Activated naive CD4-positive, alpha-beta T cell treated with anti-CD3 and anti-CD28 coated beads, Interleukin-2, amount 10 ng/mL, durations not matched to agents 7 days and 5 days (primary cell): ENCODE data around the gene TASOR.
"Not testable (repeated sequence)": the region's sequence is repeated elsewhere in the genome, so short reads cannot be mapped to it uniquely, and the experiment has no call there.

Experiments used
- CTCF ChIA-PET: fragments of 350-600 bp; sonication (Branson Sonifier 250); formaldehyde crosslinking; loops from one replicate; lab custom pipeline; 2021; ENCODE audit warnings: antibody characterized with exemption; lab: Charles Lee
- DNase-seq: peaks from one replicate; pipeline ENCODE4 v3.0.0-alpha.2; 2020
- H3K27ac Mint-ChIP-seq: one replicate; pipeline ENCODE4 v1.8.0; 2021; ENCODE audit warnings: mild to moderate bottlenecking, moderate library complexity, mixed read lengths
- H3K27me3 Mint-ChIP-seq: one replicate; pipeline ENCODE4 v1.8.0; 2021; ENCODE audit warnings: mild to moderate bottlenecking, mixed read lengths
- H3K36me3 Mint-ChIP-seq: one replicate; pipeline ENCODE4 v1.8.0; 2021; ENCODE audit warnings: mixed read lengths
- H3K4me1 Mint-ChIP-seq: one replicate; pipeline ENCODE4 v1.8.0; 2021; ENCODE audit warnings: mixed read lengths
- H3K4me3 Mint-ChIP-seq: one replicate; pipeline ENCODE4 v1.8.0; 2021; ENCODE audit warnings: mild to moderate bottlenecking, moderate library complexity, mixed read lengths
- H3K9me3 Mint-ChIP-seq: one replicate; pipeline ENCODE4 v1.8.0; 2021; ENCODE audit warnings: mixed read lengths

TASOR gene, protein sequence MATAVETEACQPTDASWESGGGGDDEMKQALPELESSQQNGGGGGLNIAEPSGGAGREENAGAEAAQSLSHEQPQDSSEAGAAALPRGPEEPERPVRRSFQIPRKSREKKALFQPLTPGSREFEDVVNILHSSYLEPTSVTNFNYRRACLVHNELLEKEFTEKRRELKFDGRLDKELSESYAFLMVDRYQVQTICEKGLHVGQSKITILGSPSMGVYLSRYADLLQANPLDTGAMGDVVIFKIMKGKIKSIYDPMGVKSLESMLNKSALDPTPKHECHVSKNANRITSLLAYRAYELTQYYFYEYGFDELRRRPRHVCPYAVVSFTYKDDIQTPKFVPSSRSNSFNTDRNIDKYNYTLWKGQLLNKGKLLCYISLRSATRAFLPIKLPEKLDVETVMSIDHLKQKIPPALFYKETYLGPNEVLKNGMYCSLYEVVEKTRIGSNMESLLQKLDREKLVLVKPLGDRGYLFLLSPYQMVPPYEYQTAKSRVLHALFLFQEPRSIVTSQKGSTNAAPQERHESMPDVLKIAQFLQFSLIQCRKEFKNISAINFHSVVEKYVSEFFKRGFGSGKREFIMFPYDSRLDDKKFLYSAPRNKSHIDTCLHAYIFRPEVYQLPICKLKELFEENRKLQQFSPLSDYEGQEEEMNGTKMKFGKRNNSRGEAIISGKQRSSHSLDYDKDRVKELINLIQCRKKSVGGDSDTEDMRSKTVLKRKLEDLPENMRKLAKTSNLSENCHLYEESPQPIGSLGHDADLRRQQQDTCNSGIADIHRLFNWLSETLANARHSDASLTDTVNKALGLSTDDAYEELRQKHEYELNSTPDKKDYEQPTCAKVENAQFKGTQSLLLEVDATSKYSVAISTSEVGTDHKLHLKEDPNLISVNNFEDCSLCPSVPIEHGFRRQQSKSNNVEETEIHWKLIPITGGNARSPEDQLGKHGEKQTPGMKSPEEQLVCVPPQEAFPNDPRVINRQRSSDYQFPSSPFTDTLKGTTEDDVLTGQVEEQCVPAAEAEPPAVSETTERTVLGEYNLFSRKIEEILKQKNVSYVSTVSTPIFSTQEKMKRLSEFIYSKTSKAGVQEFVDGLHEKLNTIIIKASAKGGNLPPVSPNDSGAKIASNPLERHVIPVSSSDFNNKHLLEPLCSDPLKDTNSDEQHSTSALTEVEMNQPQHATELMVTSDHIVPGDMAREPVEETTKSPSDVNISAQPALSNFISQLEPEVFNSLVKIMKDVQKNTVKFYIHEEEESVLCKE (N-terminal part only)

DNA sequence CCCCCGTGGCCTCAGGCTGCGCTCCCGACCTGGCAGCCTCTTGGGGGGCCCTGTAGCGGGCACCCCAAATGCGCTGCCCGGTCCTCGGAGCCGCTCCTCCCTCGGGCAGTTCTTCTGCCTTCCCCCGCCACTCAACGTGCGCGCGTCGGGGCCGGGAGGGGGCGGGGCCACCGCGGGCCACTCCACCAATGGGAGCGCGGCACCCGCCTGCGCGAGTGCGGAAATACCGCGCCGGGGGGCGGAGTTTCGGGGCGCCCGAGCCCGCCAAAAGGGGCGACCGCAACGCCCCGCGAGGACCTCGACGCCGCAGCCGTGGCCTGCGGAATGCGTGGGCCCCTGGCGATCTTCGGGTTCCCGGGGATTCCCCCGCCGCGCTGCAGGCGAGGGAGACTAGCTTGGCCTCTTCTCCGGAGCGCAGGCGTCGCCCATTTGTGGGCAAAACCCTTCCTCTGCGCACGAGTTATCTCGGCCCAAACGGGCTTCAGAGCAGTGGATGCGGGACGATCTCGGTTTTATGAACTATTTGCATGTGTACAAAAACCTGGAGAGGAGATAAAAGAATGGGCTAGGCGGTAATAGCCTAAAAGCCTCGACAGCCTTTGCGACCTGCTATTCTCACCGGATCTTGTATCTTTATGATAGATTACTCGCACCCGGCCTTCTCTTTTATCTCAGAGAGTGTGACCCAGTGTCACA, at the start of gene TASOR:
TASOR (minus strand) TSS at position 144 of the 696 bp plus-strand sequence. CDS start 259 bp downstream, outside the sequence.
- Mint-ChIP-seq H3K4me1 (peaks cover 45% of the 10 kb centered on the region), H3K9me3 (peaks cover 8% of the 10 kb centered on the region), H3K4me3 (peak within 1 kb of the TSS; percentile 92), H3K36me3 (peaks cover 47% of the 10 kb centered on the region), H3K27ac (peak within 1 kb of the TSS; percentile 98), H3K27me3 (peaks cover 6% of the 10 kb centered on the region)
- peak; percentile 89 for DNase-seq
- CTCF ChIA-PET, result interaction anchor here (1.5 to 1.6 kb wide), 2 partner anchors 10 to 19 kb away, joined by 5 to 6 read pairs; no protein-coding TSS in a partner anchor

GRCh38 chr3:56732109-56732508, 49.0 kb upstream of the TASOR start:
- H3K9me3 Mint-ChIP-seq, result no peaks in the 10 kb centered on the region
- no peak overlapping the region for H3K4me3 Mint-ChIP-seq
- peak overlapping the region; percentile 45 for H3K27ac Mint-ChIP-seq
- no peak for DNase-seq
- H3K4me1 Mint-ChIP-seq, result peaks cover 57% of the 10 kb centered on the region
- CTCF ChIA-PET, result no interaction called here
- H3K27me3 Mint-ChIP-seq, result no peaks in the 10 kb centered on the region
- H3K36me3 Mint-ChIP-seq, result peaks cover 83% of the 10 kb centered on the region

DNA sequence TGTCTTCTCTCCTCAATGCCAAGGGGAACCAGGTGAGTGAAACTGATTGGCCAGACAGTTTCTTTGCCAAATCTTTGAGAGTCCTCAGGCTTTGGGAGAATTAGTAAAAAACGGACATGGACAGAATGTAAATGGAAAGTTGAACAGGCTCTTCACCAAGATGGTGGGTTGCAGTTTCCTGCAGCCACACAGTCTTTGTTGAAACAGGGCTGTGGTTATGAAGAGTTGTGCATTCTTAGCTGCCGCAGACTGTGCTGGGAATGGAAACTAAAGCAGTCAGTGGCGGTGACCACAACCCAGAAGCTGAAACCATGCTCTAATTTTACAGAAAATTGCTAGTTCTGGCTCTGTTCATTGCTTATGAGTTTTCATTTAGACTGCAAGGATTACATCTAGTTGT, 42.1 kb upstream of the TASOR start:
- CTCF ChIA-PET, result interaction anchor here (1.2 to 2.7 kb wide), 5 partner anchors 18 to 265 kb away, joined by 3 to 34 read pairs (median 7); no protein-coding TSS in a partner anchor
- H3K9me3 Mint-ChIP-seq, result peaks cover under 1% of the 10 kb centered on the region
- H3K4me1 Mint-ChIP-seq, result peaks cover 60% of the 10 kb centered on the region
- DNase-seq, result peak; percentile 82
- peaks cover 82% of the 10 kb centered on the region for H3K36me3 Mint-ChIP-seq
- no peaks in the 10 kb centered on the region for H3K27me3 Mint-ChIP-seq
- peak overlapping the region; percentile 91 for H3K27ac Mint-ChIP-seq
- H3K4me3 Mint-ChIP-seq, result peak overlapping the region; percentile 56

- CTCF ChIA-PET, result interaction anchor here (0.6 to 2.7 kb wide), 11 partner anchors 17 to 265 kb away, joined by 3 to 34 read pairs (median 3); partner anchors contain the start of gene CCDC66
- peak overlapping the region; percentile 91 for H3K27ac Mint-ChIP-seq
- H3K4me3 Mint-ChIP-seq, result no peak overlapping the region
- no peaks in the 10 kb centered on the region for H3K27me3 Mint-ChIP-seq
- H3K36me3 Mint-ChIP-seq, result peaks cover 82% of the 10 kb centered on the region
- peaks cover 65% of the 10 kb centered on the region for H3K4me1 Mint-ChIP-seq
- no peak for DNase-seq
- peaks cover 5% of the 10 kb centered on the region for H3K9me3 Mint-ChIP-seq
Measured at GRCh38 chr3:56724676-56725075, 41.6 kb upstream of the TASOR start.

DNA sequence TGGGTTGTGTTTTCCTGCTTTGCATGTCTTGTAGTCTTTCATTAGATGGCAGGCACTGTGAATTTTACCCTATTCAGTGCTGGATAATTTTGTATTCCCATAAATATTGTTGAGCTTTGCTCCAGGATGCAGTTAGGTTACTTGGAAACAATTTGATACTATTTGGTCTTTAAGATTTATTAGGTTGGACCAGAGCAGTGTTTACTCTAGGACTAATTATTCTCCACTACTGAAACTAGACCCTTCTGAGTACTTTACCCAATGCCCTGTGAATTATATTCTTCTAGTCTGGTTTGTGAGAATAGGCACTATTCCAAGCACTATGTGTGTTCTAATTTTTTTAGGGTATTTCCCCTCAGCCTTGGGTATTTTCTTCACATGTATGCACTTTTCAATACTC, 37.8 kb upstream of the TASOR start:
- Mint-ChIP-seq H3K4me1 (peaks cover 53% of the 10 kb centered on the region), H3K9me3 (peaks cover 12% of the 10 kb centered on the region), H3K27ac (peak overlapping the region; percentile 50), H3K27me3 (no peaks in the 10 kb centered on the region), H3K4me3 (no peak overlapping the region), H3K36me3 (peaks cover 59% of the 10 kb centered on the region)
- CTCF ChIA-PET, result interaction anchor here (1.2 to 1.6 kb wide), 3 partner anchors 16 to 81 kb away, joined by 3 to 4 read pairs (median 4); partner anchors contain the start of gene ARHGEF3
- DNase-seq, result no peak

DNA sequence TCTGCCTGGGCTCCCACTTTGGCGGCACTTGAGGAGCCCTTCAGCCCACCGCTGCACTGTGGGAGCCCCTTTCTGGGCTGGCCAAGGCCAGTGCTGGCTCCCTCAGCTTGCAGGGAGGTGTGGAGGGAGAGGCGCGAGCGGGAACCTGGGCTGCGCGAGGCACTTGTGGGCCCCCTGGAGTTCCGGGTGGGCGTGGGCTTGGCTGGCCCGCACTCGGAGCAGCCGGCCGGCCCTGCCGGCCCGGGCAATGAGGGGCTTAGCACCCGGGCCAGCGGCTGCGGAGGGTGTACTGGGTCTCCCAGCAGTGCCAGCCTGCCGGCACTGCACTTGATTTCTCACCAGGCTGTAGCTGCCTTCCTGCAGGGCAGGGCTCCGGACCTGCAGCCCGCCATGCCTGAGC, 35.7 kb upstream of the TASOR start:
- not testable (repeated sequence) for H3K27me3 Mint-ChIP-seq, H3K4me3 Mint-ChIP-seq, H3K27ac Mint-ChIP-seq, DNase-seq
- CTCF ChIA-PET, result interaction anchor here (1.7 kb wide), 1 partner anchor 81 kb away, joined by 4 read pairs; no protein-coding TSS in a partner anchor
- Mint-ChIP-seq H3K36me3 (peaks cover 41% of the 10 kb centered on the region), H3K9me3 (peaks cover 16% of the 10 kb centered on the region), H3K4me1 (peaks cover 37% of the 10 kb centered on the region)

- no peak for DNase-seq
- CTCF ChIA-PET, result interaction anchor here (1.0 kb wide), 1 partner anchor 89 kb away, joined by 3 read pairs; no protein-coding TSS in a partner anchor
- H3K27ac Mint-ChIP-seq, result no peak overlapping the region
Measured at GRCh38 chr3:56711344-56711743, 28.3 kb upstream of the TASOR start.

DNA sequence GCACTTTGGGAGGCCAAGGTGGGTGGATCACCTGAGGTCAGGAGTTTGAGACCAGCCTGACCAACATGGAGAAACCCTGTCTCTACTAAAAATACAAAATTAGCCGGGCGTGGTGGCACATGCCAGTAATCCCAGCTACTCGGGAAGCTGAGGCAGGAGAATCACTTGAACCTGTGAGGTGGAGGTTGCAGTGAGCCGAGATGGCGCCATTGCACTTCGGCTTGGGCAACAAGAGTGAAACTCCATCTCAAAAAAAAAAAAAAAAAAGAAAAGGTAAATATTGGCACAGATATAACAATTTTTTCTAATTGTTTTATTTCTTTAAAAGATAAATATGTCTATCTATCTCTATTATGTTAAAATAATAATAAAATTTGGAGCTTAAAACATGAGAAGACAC, 24.3 kb upstream of the TASOR start:
- H3K36me3 Mint-ChIP-seq, H3K9me3 Mint-ChIP-seq, H3K27me3 Mint-ChIP-seq, H3K4me3 Mint-ChIP-seq, H3K27ac Mint-ChIP-seq: not testable (repeated sequence)
- CTCF ChIA-PET, result interaction anchor here (0.7 to 10.5 kb wide), 5 partner anchors 14 to 765 kb away, joined by 3 to 232 read pairs (median 7); partner anchors contain the start of gene ARHGEF3
- H3K4me1 Mint-ChIP-seq, result peaks cover 34% of the 10 kb centered on the region
- peak; percentile 44 for DNase-seq

More at GRCh38 chr3:56711344-56711743, 28.3 kb upstream of the TASOR start:
- Mint-ChIP-seq H3K4me3 (no peak overlapping the region), H3K36me3 (no peaks in the 10 kb centered on the region), H3K9me3 (peaks cover 6% of the 10 kb centered on the region), H3K4me1 (peaks cover 10% of the 10 kb centered on the region), H3K27me3 (no peaks in the 10 kb centered on the region)

GRCh38 chr3:56706629-56707028, 23.6 kb upstream of the TASOR start:
- Mint-ChIP-seq H3K9me3 (peaks cover 3% of the 10 kb centered on the region), H3K4me1 (peaks cover 32% of the 10 kb centered on the region), H3K27me3 (no peaks in the 10 kb centered on the region), H3K4me3 (no peak overlapping the region), H3K27ac (no peak overlapping the region), H3K36me3 (peaks cover 4% of the 10 kb centered on the region)
- CTCF ChIA-PET, result interaction anchor here (7.4 to 10.5 kb wide), 2 partner anchors 95 to 282 kb away, joined by 206 to 232 read pairs; partner anchors contain the start of gene ARHGEF3
- no peak for DNase-seq

- H3K36me3 Mint-ChIP-seq, result peaks cover 4% of the 10 kb centered on the region
- no peak overlapping the region for H3K4me3 Mint-ChIP-seq
- peak overlapping the region; percentile 15 for H3K27ac Mint-ChIP-seq
- H3K4me1 Mint-ChIP-seq, result peaks cover 33% of the 10 kb centered on the region
- H3K27me3 Mint-ChIP-seq, result peaks cover 7% of the 10 kb centered on the region
- CTCF ChIA-PET, result interaction anchor here (0.6 to 10.5 kb wide), 18 partner anchors 16 to 465 kb away, joined by 3 to 232 read pairs (median 4); partner anchors contain the start of gene ARHGEF3
- peaks cover 3% of the 10 kb centered on the region for H3K9me3 Mint-ChIP-seq
- no peak for DNase-seq
Measured at GRCh38 chr3:56704706-56705105, 21.6 kb upstream of the TASOR start.

DNA sequence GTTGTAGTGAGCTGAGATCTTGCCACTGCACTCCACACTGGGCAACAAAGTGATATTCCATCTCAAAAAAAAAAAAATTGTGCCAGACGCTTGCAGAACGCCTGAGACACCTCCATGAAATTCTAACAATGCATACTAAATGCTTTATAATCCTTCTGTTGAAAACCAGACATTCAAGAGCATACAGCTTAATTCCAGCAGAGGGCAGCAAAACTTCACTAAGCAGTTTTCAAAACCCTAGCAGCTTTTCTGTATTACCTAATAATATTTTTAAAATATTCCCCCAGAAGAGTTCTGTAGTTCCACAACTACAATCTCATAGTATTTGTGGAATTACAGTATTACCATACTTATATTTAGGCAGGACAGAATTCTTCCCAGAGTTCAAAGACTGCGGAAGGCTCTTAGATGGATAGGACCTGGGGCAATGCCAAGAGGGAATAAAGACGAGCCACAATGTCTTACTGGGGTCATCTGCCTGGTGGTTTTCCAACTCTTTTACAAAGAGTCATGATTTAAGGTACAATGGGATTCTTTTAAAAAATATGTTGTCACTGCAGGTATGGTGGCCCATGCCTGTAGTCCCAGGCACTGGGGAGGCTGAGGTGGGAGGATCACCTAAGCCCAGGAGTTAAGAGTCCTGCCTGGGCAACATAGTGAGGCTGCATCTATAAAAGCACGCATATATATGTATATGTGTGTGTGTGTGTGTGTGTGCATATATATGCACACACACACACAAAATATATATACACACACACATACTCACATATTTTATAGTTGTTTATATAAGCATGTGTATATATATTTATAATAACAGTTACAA, 19.6 kb upstream of the TASOR start:
- Mint-ChIP-seq H3K9me3 (peaks cover 3% of the 10 kb centered on the region), H3K4me3 (no peak overlapping the region), H3K27ac (no peak overlapping the region), H3K4me1 (peaks cover 33% of the 10 kb centered on the region), H3K27me3 (peaks cover 7% of the 10 kb centered on the region), H3K36me3 (peaks cover 4% of the 10 kb centered on the region)
- CTCF ChIA-PET, result interaction anchor here (0.6 to 10.5 kb wide), 20 partner anchors 10 to 920 kb away, joined by 3 to 232 read pairs (median 4); partner anchors contain the start of genes ARHGEF3 and TASOR
- peak; percentile 63 for DNase-seq

- Mint-ChIP-seq H3K4me3 (no peak overlapping the region), H3K36me3 (no peaks in the 10 kb centered on the region), H3K9me3 (no peaks in the 10 kb centered on the region), H3K27ac (no peak overlapping the region), H3K4me1 (peaks cover 41% of the 10 kb centered on the region), H3K27me3 (peaks cover 7% of the 10 kb centered on the region)
- CTCF ChIA-PET, result interaction anchor here (0.6 to 10.5 kb wide), 7 partner anchors 84 to 295 kb away, joined by 3 to 232 read pairs (median 8); partner anchors contain the start of gene ARHGEF3
- no peak for DNase-seq
Measured at GRCh38 chr3:56700151-56700550, 17.1 kb upstream of the TASOR start.
